Activated naive CD8-positive, alpha-beta T cell treated with anti-CD3 and anti-CD28 coated beads, Interleukin-2, amount 10 ng/mL, durations not matched to agents 7 days and 5 days (primary cell): ENCODE measurements around the gene PLA2G4A. TPM values are rescaled to one million over a fixed set of nuclear protein-coding genes. Genes with fewer than 3 reads are reported as not detected.

ENCODE experiments used
- ATAC-seq: fragments of 150-1000 bp; cut with Tn5 transposase; one replicate; pipeline ENCODE4 v1.10.0; 2021; ENCODE audit warnings: low read depth, moderate library complexity
- POLR2A ChIA-PET: fragments of 350-600 bp; sonication (Branson Sonifier 250); formaldehyde crosslinking; loops from one replicate; lab custom pipeline; 2021; ENCODE audit warnings: antibody characterized with exemption; lab: Charles Lee
- DNase-seq: peaks from one replicate; pipeline ENCODE4 v3.0.0; 2021
- H3K27ac Mint-ChIP-seq: one replicate; pipeline ENCODE4 v1.8.0; 2022; ENCODE audit warnings: mild to moderate bottlenecking, mixed read lengths
- H3K27me3 Mint-ChIP-seq: one replicate; pipeline ENCODE4 v1.8.0; 2022; ENCODE audit warnings: mild to moderate bottlenecking, moderate library complexity, mixed read lengths
- H3K36me3 Mint-ChIP-seq: one replicate; pipeline ENCODE4 v1.8.0; 2021; ENCODE audit warnings: mild to moderate bottlenecking, mixed read lengths
- H3K4me1 Mint-ChIP-seq: one replicate; pipeline ENCODE4 v1.8.0; 2021; ENCODE audit warnings: mixed read lengths
- H3K4me3 Mint-ChIP-seq: one replicate; pipeline ENCODE4 v1.8.0; 2022; ENCODE audit warnings: mild to moderate bottlenecking, moderate library complexity, mixed read lengths
- H3K9me3 Mint-ChIP-seq: one replicate; pipeline ENCODE4 v1.8.0; 2021; ENCODE audit warnings: mixed read lengths
- total RNA-seq, 2 experiments: library from RNA; stranded (reverse); gene quantifications; one replicate each; pipeline ENCODE4 v1.2.3, GENCODE V29; 2021

Gene PLA2G4A
- total RNA-seq, 2 experiments from 2014 or later: 0.19 to 0.28 TPM

GRCh38 chr1:187032316-187032981, 203.7 kb downstream of the PLA2G4A start:
- no peak overlapping the region for H3K27ac Mint-ChIP-seq
- POLR2A ChIA-PET: no interaction called here
- H3K36me3 Mint-ChIP-seq: no peaks in the 10 kb centered on the region
- H3K9me3 Mint-ChIP-seq: peaks cover 4% of the 10 kb centered on the region
- no peak overlapping the region for H3K4me3 Mint-ChIP-seq
- H3K4me1 Mint-ChIP-seq: no peaks in the 10 kb centered on the region
- H3K27me3 Mint-ChIP-seq: no peaks in the 10 kb centered on the region
- ATAC-seq (no peak), DNase-seq (no peak)

GRCh38 chr1:187032982-187033692, 204.4 kb downstream of the PLA2G4A start:
- ATAC-seq (no peak), DNase-seq (no peak)
- POLR2A ChIA-PET: no interaction called here
- Mint-ChIP-seq H3K27ac (no peak overlapping the region), H3K9me3 (peaks cover 4% of the 10 kb centered on the region), H3K4me1 (no peaks in the 10 kb centered on the region), H3K27me3 (no peaks in the 10 kb centered on the region), H3K4me3 (no peak overlapping the region), H3K36me3 (no peaks in the 10 kb centered on the region)

GRCh38 chr1:187033693-187034390, 205.1 kb downstream of the PLA2G4A start:
- no peak overlapping the region for H3K27ac Mint-ChIP-seq
- no peaks in the 10 kb centered on the region for H3K4me1 Mint-ChIP-seq
- DNase-seq: no peak
- no peaks in the 10 kb centered on the region for H3K27me3 Mint-ChIP-seq
- no peaks in the 10 kb centered on the region for H3K36me3 Mint-ChIP-seq
- no peak overlapping the region for H3K4me3 Mint-ChIP-seq
- H3K9me3 Mint-ChIP-seq: no peaks in the 10 kb centered on the region
- POLR2A ChIA-PET: no interaction called here
- ATAC-seq: no peak

GRCh38 chr1:187034501-187034900, 205.8 kb downstream of the PLA2G4A start:
- no peak overlapping the region for H3K27ac Mint-ChIP-seq
- H3K4me1 Mint-ChIP-seq: no peaks in the 10 kb centered on the region
- POLR2A ChIA-PET: no interaction called here
- H3K4me3 Mint-ChIP-seq: no peak overlapping the region
- no peaks in the 10 kb centered on the region for H3K27me3 Mint-ChIP-seq
- no peaks in the 10 kb centered on the region for H3K9me3 Mint-ChIP-seq
- no peak for DNase-seq
- H3K36me3 Mint-ChIP-seq: no peaks in the 10 kb centered on the region
- ATAC-seq: no peak

GRCh38 chr1:187037973-187038553, 209.3 kb downstream of the PLA2G4A start:
- POLR2A ChIA-PET: no interaction called here

More at GRCh38 chr1:187037973-187038553, 209.3 kb downstream of the PLA2G4A start:
- Mint-ChIP-seq H3K4me3 (no peak overlapping the region), H3K27me3 (no peaks in the 10 kb centered on the region), H3K27ac (no peak overlapping the region), H3K9me3 (no peaks in the 10 kb centered on the region), H3K4me1 (no peaks in the 10 kb centered on the region), H3K36me3 (no peaks in the 10 kb centered on the region)
- DNase-seq (no peak), ATAC-seq (no peak)

Other genes starting within 250 kb of the PLA2G4A start
- not detected for gene PTGS2, start 148.5 kb upstream of the PLA2G4A start, total RNA-seq